K562 (cell line): Measurements from ENCODE around the gene SLBP. TPM values are rescaled to one million over a fixed set of nuclear protein-coding genes. Genes with fewer than 3 reads are reported as not detected.

Experiments
- ADNP ChIP-seq: fragments of 200-800 bp; sonication (Bioruptor generic); IDR thresholded peaks from 2 replicates; pipeline ENCODE4 v1.6.1; 2016; ENCODE audit warnings: missing genetic modification characterization, missing compliant biosample characterization
- ARNT ChIP-seq, 2 experiments: fragments of 450-650 bp; IDR thresholded peaks; 2 replicates each; pipeline ENCODE4 v1.6.1; 2016; ENCODE audit warnings: mild to moderate bottlenecking in 1 of 2
- BCLAF1 ChIP-seq, 2 experiments: fragments of 450-650 bp in 1 of 2; IDR thresholded peaks; 2 replicates each; pipeline ENCODE4 v1.6.1; 2011 to 2017; ENCODE audit warnings: low read depth in 2 of 2, antibody characterized with exemption in 1 of 2, borderline replicate concordance in 1 of 2, low read length in 1 of 2, mild to moderate bottlenecking in 1 of 2, mixed read lengths in 1 of 2; ENCODE audit not compliant: control insufficient read depth in 1 of 2
- DPF2 ChIP-seq: fragments of 450-650 bp; IDR thresholded peaks from 2 replicates; pipeline ENCODE4 v1.6.1; 2016
- FOXA3 ChIP-seq, 2 experiments: fragments of 450-650 bp in 1 of 2; sonication (generic) in 1 of 2; formaldehyde crosslinking; IDR thresholded peaks in 1 of 2; conservative IDR thresholded peaks in 1 of 2; 2 replicates each; pipeline versions ENCODE4 v1.4.0 to v1.8.0; 2020 to 2022; ENCODE audit warnings: mild to moderate bottlenecking in 2 of 2, missing genetic modification reagents in 1 of 2
- GTF2B ChIP-seq: IDR thresholded peaks from 2 replicates; pipeline ENCODE4 v1.6.1; 2011; ENCODE audit not compliant: insufficient read length; ENCODE audit errors: extremely low read depth
- HDAC6 ChIP-seq: IDR thresholded peaks from 2 replicates; pipeline ENCODE4 v1.6.1; 2012; ENCODE audit warnings: low read depth, mild to moderate bottlenecking, control low read depth, inconsistent platforms, low read length, moderate library complexity
- MED1 ChIP-seq: sonication (generic); formaldehyde crosslinking; IDR thresholded peaks from 2 replicates; pipeline ENCODE4 v1.8.1; 2023; ENCODE audit warnings: missing genetic modification reagents, borderline replicate concordance
- PRMT5 ChIP-seq: sonication (generic); formaldehyde crosslinking; IDR thresholded peaks from 2 replicates; pipeline ENCODE4 v1.5.0; 2020; ENCODE audit warnings: missing genetic modification reagents
- RBM39 ChIP-seq: fragments of 200-400 bp; formaldehyde crosslinking; optimal IDR thresholded peaks from 2 replicates; pipeline ENCODE3; 2018; ENCODE audit warnings: low read depth, low read length
- SLC30A9 ChIP-seq: fragments of 250-450 bp; sonication (Bioruptor Pico); IDR thresholded peaks from 2 replicates; pipeline ENCODE4 v1.8.0; 2022; ENCODE audit warnings: mild to moderate bottlenecking, moderate library complexity
- SREBF1 ChIP-seq: fragments of 150-350 bp; IDR thresholded peaks from 2 replicates; pipeline ENCODE4 v1.6.1; 2014; ENCODE audit warnings: antibody characterized with exemption, low read depth, low read length, borderline replicate concordance
- ZNF3 ChIP-seq: fragments of 250-450 bp; sonication (Bioruptor Pico); IDR thresholded peaks from 2 replicates; pipeline ENCODE4 v1.5.0; 2021; ENCODE audit warnings: mild to moderate bottlenecking, moderate library complexity
- ZNF780A ChIP-seq: fragments of 250-450 bp; sonication (Bioruptor Pico); IDR thresholded peaks from 2 replicates; pipeline ENCODE4 v1.5.0; 2021; ENCODE audit warnings: mild to moderate bottlenecking
- polyA plus RNA-seq, 8 experiments: library from polyadenylated mRNA; depleted of rRNA in 4 of 8; stranded (reverse) in 5 of 8; unstranded in 3 of 8; fragments of >200 nt; fragmentation: Nextera tagmentation in 2 of 8; fragmentation: Illumina TruSeq in 1 of 8; extraction: Ambion mirVana in 2 of 8; extraction: Trizol in 1 of 8; gene quantifications; 2 replicates each; pipeline versions ENCODE4 v1.2.1 to v1.2.3, GENCODE V29; 2011 to 2014; ENCODE audit warnings: inconsistent platforms in 1 of 8, missing spikeins in 1 of 8
- total RNA-seq, 7 experiments: library from RNA; depleted of rRNA in 6 of 7; stranded (reverse); fragments of >200 nt in 6 of 7; fragmentation: Illumina TruSeq in 2 of 7; extraction: Trizol in 2 of 7; gene quantifications; 2 replicates each; pipeline versions ENCODE4 v1.2.1 to v1.2.3, GENCODE V29; 2011 to 2021; ENCODE audit warnings: low replicate concordance in 1 of 7
- TF ChIP-seq, protein P1 (sequence below): fragments of 450-650 bp; formaldehyde crosslinking; IDR thresholded peaks from 2 replicates; pipeline ENCODE4 v1.4.0; 2020; ENCODE audit warnings: mild to moderate bottlenecking, mixed read lengths
- TF ChIP-seq, protein P2 (sequence below): fragments of 250-450 bp; sonication (Bioruptor Pico); IDR thresholded peaks from 2 replicates; pipeline ENCODE4 v1.4.0; 2020; ENCODE audit warnings: borderline replicate concordance
- TF ChIP-seq, protein P3 (sequence below): fragments of 450-650 bp; IDR thresholded peaks from 2 replicates; pipeline ENCODE4 v1.6.1; 2016; ENCODE audit warnings: low read depth, mild to moderate bottlenecking, moderate library complexity
- TF ChIP-seq, protein P4 (sequence below): IDR thresholded peaks from 3 replicates; pipeline ENCODE4 v1.6.1; 2011; ENCODE audit warnings: borderline replicate concordance, mild to moderate bottlenecking; ENCODE audit not compliant: insufficient read length, insufficient read depth

Gene SLBP
- total and polyA plus RNA-seq, 9 of the 15 experiments (the other 6 are each of a cell fraction or from before 2014, with no cell fraction given) = 49.4 to 221 (median 162) TPM

DNA sequence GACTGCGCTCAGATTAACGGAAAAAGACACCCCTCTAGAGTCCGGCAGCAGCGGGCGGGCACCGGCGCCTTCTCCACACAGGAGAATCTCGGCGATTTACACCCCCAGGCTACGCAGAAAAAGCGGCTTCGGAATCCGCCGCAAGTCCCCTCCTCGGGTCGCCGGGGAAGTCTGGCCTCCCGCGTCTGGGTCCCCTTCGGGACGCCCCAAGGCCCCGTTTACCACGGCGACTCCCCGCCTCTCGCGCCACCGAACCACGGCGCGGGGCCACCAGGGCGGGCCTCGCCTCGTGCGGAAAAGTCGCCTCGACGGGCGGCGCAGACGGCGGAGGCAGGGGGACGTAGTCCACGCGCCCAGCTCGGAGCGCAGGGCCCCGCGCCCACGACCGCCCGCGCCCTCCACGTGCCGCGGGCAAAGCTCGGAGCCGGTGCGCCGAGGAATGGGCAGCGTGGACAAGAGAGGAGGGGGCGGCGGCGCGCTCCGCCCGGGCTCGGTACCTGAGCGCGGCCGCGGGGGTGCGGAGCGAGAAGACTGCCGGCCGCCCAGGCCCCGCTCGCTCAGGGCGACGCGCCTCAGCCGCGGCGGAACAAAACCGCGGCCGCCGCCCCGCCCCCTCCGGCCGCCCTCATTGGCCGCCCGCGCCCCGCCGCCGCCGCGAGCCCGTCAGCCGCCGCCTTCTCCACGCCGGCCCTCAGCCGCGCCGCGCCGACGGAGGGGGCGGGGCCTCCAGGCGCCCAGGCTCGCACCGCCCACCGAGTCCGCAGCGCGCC lies 28.2 kb downstream of the SLBP start, which contains the start of gene FAM53A (continued):
- TF ChIP-seq FOXA3 (CRISPR knock-in tag; conservative IDR thresholded peaks at IDR 0.05 in 1 of 2, IDR thresholded peaks at IDR 0.05 in 1 of 2) = peak in 1 of 2 experiments; percentile 85; a peak in 2 of 4 replicates
- TF ChIP-seq, protein P1, sequence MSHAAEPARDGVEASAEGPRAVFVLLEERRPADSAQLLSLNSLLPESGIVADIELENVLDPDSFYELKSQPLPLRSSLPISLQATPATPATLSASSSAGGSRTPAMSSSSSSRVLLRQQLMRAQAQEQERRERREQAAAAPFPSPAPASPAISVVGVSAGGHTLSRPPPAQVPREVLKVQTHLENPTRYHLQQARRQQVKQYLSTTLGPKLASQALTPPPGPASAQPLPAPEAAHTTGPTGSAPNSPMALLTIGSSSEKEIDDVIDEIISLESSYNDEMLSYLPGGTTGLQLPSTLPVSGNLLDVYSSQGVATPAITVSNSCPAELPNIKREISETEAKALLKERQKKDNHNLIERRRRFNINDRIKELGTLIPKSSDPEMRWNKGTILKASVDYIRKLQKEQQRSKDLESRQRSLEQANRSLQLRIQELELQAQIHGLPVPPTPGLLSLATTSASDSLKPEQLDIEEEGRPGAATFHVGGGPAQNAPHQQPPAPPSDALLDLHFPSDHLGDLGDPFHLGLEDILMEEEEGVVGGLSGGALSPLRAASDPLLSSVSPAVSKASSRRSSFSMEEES (CRISPR knock-in tag) = no peak
- no peak for TF ChIP-seq ZNF780A (CRISPR knock-in tag)
- TF ChIP-seq, protein P2, sequence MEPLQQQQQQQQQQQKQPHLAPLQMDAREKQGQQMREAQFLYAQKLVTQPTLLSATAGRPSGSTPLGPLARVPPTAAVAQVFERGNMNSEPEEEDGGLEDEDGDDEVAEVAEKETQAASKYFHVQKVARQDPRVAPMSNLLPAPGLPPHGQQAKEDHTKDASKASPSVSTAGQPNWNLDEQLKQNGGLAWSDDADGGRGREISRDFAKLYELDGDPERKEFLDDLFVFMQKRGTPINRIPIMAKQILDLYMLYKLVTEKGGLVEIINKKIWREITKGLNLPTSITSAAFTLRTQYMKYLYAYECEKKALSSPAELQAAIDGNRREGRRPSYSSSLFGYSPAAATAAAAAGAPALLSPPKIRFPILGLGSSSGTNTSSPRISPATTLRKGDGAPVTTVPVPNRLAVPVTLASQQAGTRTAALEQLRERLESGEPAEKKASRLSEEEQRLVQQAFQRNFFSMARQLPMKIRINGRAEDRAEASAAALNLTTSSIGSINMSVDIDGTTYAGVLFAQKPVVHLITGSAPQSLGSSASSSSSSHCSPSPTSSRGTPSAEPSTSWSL (CRISPR knock-in tag) = no peak
- no peak for TF ChIP-seq MED1 (CRISPR knock-in tag)
- no peak for TF ChIP-seq GTF2B
- TF ChIP-seq PRMT5 (CRISPR knock-in tag) = no peak
- TF ChIP-seq SREBF1 = no peak
- TF ChIP-seq, protein P3, sequence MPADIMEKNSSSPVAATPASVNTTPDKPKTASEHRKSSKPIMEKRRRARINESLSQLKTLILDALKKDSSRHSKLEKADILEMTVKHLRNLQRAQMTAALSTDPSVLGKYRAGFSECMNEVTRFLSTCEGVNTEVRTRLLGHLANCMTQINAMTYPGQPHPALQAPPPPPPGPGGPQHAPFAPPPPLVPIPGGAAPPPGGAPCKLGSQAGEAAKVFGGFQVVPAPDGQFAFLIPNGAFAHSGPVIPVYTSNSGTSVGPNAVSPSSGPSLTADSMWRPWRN = no peak
- no peak for TF ChIP-seq ADNP (tag)
- TF ChIP-seq DPF2 = no peak
- TF ChIP-seq ARNT (IDR thresholded peaks at IDR 0.05) = no peak
- no peak for TF ChIP-seq RBM39
- no peak for TF ChIP-seq SLC30A9 (CRISPR knock-in tag)
- no peak for TF ChIP-seq BCLAF1 (IDR thresholded peaks at IDR 0.05; ENCODE audit: borderline replicate concordance in 1 of 2, control insufficient read depth in 1 of 2, low read depth in 2 of 2, low read length in 1 of 2)
- TF ChIP-seq, protein P4, sequence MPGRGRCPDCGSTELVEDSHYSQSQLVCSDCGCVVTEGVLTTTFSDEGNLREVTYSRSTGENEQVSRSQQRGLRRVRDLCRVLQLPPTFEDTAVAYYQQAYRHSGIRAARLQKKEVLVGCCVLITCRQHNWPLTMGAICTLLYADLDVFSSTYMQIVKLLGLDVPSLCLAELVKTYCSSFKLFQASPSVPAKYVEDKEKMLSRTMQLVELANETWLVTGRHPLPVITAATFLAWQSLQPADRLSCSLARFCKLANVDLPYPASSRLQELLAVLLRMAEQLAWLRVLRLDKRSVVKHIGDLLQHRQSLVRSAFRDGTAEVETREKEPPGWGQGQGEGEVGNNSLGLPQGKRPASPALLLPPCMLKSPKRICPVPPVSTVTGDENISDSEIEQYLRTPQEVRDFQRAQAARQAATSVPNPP = no peak
- TF ChIP-seq HDAC6 = no peak
- no peak for TF ChIP-seq ZNF3 (CRISPR knock-in tag)
